ENCODE results near the gene FEN1.

Gene FEN1

DNA sequence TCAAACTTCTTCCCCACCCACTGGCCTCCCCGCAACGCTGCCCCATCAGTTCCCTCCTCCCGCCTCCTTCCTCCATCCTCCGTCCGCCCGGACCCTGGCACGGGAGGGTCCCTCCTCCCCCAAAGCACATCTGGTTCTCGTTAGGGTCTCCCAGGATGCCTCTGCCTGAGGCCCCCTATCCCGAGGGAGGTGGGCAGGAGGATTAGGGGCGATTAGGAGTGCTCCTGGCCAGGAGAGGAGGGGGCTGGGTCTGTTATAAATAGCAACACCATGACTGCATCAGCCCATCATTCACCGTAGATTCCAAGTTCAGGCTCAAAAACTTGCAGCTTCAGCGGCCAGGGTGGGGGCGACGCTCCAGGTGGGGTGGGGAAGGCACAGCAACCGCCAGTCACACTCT lies 29.9 kb upstream of the FEN1 start:
- H3K4me3 ChIP-seq (ENCODE audit: low read depth, low read length): no peak overlapping the region
- TF ChIP-seq POLR2A (IDR thresholded peaks at IDR 0.05; ENCODE audit: extremely low read depth, insufficient read length) (no peak), MYC (IDR thresholded peaks at IDR 0.05; ENCODE audit: low read depth, low read length) (no peak)
- TF ChIP-seq, protein P1, sequence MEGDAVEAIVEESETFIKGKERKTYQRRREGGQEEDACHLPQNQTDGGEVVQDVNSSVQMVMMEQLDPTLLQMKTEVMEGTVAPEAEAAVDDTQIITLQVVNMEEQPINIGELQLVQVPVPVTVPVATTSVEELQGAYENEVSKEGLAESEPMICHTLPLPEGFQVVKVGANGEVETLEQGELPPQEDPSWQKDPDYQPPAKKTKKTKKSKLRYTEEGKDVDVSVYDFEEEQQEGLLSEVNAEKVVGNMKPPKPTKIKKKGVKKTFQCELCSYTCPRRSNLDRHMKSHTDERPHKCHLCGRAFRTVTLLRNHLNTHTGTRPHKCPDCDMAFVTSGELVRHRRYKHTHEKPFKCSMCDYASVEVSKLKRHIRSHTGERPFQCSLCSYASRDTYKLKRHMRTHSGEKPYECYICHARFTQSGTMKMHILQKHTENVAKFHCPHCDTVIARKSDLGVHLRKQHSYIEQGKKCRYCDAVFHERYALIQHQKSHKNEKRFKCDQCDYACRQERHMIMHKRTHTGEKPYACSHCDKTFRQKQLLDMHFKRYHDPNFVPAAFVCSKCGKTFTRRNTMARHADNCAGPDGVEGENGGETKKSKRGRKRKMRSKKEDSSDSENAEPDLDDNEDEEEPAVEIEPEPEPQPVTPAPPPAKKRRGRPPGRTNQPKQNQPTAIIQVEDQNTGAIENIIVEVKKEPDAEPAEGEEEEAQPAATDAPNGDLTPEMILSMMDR (IDR thresholded peaks at IDR 0.05; ENCODE audit: low read depth, low read length): no peak
- TF ChIP-seq, protein P2, sequence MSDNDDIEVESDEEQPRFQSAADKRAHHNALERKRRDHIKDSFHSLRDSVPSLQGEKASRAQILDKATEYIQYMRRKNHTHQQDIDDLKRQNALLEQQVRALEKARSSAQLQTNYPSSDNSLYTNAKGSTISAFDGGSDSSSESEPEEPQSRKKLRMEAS (IDR thresholded peaks at IDR 0.05; ENCODE audit: low read depth, low read length): no peak
- DNase-seq (ENCODE audit: low read depth): no peak

DNA sequence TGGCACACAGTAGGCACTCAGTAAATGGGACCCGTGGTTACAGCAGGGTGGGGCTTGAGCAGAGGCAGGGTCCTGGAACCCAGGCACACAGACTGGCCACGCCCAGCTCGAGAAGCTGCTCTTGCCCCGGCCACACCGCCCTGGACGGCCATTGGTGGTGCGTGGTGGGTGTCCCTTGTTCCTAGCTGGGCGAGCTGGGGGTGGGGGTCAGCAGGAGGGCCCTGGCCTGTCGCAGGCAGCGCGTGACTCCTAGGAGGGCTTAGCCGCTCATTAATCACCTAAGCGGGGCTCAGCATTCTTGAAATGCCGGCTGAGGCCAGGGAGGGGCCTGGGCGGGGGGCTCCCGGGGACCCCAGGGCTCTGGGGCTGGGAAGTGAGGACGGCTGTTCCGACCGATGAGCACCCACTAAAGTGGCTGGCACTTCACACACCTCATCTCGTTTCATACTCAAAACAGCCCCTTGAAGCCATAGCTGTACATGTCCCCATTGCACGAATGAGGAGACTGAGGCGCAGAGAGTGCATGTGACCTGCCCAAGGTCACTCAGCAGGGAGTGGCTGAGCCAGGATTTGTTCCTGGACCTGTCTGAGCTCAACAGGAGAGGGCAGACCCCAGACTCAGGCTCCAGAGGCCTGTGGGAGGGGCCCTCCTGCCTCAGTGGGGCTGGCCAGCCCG lies 28.6 kb upstream of the FEN1 start:
- no peak for DNase-seq (ENCODE audit: low read depth)
- TF ChIP-seq, protein P1 (IDR thresholded peaks at IDR 0.05; ENCODE audit: low read depth, low read length): no peak
- TF ChIP-seq MYC (IDR thresholded peaks at IDR 0.05; ENCODE audit: low read depth, low read length): no peak
- H3K4me3 ChIP-seq (ENCODE audit: low read depth, low read length): no peak overlapping the region

DNA sequence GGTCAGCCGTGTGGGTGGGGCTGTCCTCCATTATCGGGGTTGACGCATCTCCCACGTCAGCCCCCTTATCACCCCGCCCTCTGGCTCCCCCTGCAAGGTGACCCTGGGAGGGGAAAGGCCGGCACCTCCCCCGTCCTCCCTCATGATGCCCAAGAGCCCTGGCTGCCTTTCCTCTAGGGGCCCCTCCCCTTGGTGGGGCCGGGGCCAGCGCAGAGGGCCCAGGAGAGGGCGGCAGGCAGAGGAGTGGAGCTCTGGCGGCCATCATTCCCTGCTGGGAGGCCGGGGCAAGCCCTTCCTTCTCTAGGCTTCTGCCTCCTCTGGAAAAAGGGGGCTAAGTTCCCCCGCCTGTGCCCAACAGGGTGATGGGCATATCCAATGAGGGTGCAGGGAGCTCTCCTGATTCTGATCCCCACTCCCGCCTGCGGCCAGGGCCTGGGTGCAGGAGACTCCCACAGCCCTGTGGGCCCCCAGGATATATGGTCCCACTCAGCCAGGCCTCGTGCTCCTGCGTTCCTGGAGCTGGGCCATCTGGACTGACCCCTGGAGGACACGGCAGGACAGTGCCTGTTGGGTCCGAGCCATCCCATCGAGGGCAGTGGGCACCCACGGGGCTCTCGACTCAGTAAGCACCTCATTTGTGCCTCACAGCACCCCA lies 28.0 kb upstream of the FEN1 start:
- TF ChIP-seq, protein P2 (IDR thresholded peaks at IDR 0.05; ENCODE audit: low read depth, low read length): no peak
- no peak for TF ChIP-seq POLR2A (IDR thresholded peaks at IDR 0.05; ENCODE audit: extremely low read depth, insufficient read length)
- no peak for TF ChIP-seq MYC (IDR thresholded peaks at IDR 0.05; ENCODE audit: low read depth, low read length)
- TF ChIP-seq, protein P1 (IDR thresholded peaks at IDR 0.05; ENCODE audit: low read depth, low read length): no peak
- DNase-seq (ENCODE audit: low read depth): no peak
- H3K4me3 ChIP-seq (ENCODE audit: low read depth, low read length): no peak overlapping the region

DNA sequence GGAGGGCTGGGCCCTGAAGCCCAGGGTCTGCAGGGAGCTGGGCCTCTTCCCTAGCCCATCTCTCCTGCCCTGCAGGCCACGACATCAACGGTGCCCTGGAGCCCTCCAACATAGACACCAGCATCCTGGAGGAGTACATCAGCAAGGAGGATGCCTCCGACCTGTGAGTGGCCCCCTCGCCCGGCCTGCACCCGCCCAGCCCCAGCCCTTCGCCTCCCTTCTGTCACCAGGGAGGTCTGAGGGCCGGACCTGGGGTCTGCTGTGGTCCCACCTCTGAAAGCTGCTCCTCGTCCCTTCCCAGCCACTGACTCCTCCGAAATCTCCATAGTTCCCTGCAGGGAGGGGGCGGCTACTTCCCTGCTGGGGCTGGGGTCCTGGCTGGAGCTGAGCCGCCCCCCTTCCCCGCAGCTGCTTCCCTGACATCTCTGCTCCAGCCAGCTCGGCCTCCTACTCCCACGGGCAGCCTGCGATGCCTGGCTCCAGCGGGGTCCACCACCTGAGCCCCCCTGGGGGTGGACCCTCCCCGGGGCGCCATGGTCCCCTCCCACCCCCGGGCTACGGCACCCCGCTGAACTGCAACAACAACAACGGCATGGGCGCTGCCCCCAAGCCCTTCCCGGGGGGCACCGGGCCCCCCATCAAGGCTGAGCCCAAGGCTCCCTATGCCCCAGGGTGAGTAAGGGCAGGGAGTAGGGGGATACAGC lies 27.0 kb upstream of the FEN1 start:
- TF ChIP-seq POLR2A (IDR thresholded peaks at IDR 0.05; ENCODE audit: extremely low read depth, insufficient read length) (no peak), MYC (IDR thresholded peaks at IDR 0.05; ENCODE audit: low read depth, low read length) (no peak)
- TF ChIP-seq, protein P1 (IDR thresholded peaks at IDR 0.05; ENCODE audit: low read depth, low read length): no peak
- TF ChIP-seq, protein P2 (IDR thresholded peaks at IDR 0.05; ENCODE audit: low read depth, low read length): no peak
- H3K4me3 ChIP-seq (ENCODE audit: low read depth, low read length): no peak overlapping the region
- no peak for DNase-seq (ENCODE audit: low read depth)

DNA sequence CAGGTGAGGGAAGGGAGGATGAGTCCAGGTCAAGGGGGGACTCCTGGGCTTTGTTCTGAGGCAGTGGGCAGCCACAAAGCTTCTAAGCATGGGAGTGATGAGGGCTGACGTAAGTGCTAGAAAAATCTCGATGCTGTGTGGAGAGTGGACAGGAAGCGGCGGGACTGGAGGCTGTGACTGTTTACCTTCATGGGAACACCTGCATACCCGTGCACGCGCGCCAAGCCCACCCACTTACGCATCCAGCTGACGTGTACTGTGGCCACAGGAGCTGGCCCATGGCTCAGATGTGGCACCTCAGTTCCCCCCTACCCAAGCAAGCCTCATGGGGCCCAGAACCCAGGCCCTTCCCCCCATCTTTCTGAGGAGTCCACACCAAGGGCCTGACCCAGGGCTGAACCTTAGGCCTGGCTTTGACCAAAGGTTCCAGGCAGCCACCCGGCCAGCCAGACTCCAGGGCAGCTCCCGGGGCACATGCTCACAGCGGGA lies 26.3 kb upstream of the FEN1 start:
- H3K4me3 ChIP-seq (ENCODE audit: low read depth, low read length): no peak overlapping the region
- no peak for DNase-seq (ENCODE audit: low read depth)
- TF ChIP-seq, protein P1 (IDR thresholded peaks at IDR 0.05; ENCODE audit: low read depth, low read length): no peak

All from NB4 (cell line).